Fibroblast of the aortic adventitia (primary cell): Measurements from ENCODE around the gene ANO10. TPM values are rescaled to one million over a fixed set of nuclear protein-coding genes. Genes with fewer than 3 reads are reported as not detected.

Source experiments
- DNase-seq: peaks from one replicate; pipeline ENCODE4 v3.0.0-alpha.2; 2010; ENCODE audit warnings: low read depth
- H3K4me3 ChIP-seq: 2 replicates; pipeline ENCODE4 v1.5.1; 2011; ENCODE audit warnings: low read depth, mild to moderate bottlenecking, control low read depth, low read length, moderate library complexity
- CTCF ChIP-seq: IDR thresholded peaks from 2 replicates; pipeline ENCODE4 v1.5.1; 2011; ENCODE audit warnings: mild to moderate bottlenecking, low read length, control low read depth, inconsistent platforms; ENCODE audit not compliant: insufficient read depth
- small RNA-seq: library from RNA; depleted of rRNA; stranded (forward); fragments of <200 nt; gene quantifications from one replicate; pipeline ENCODE3, GENCODE V24; 2012
- total RNA-seq: library from RNA; depleted of rRNA; stranded (reverse); fragments of >200 nt; gene quantifications from 2 replicates; pipeline ENCODE4 v1.2.3, GENCODE V29; 2012; ENCODE audit warnings: low replicate concordance

Gene ANO10
- total RNA-seq, 1 donor, result 46.4 TPM

DNA sequence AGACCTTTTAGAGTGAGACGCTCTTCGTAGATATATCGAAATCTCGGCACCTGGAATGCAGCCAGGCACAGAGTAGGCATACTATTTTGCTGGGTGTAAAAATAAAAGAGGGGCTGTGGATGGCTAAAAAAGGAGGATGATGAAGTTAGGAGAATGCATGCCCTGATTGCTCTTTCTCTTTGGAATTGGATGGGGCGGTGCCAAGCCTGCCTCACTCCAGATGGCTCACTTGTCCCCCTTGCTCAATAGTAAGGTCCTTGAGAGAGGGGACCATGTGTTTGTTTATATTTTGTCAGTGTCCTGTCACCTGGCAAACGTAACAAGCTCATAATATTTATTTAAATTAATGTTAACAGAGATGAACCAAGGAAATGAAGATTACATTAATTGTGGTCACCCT lies 302.4 kb downstream of the ANO10 start:
- TF ChIP-seq CTCF, result no peak
- no peak overlapping the region for H3K4me3 ChIP-seq
- DNase-seq, result no peak

DNA sequence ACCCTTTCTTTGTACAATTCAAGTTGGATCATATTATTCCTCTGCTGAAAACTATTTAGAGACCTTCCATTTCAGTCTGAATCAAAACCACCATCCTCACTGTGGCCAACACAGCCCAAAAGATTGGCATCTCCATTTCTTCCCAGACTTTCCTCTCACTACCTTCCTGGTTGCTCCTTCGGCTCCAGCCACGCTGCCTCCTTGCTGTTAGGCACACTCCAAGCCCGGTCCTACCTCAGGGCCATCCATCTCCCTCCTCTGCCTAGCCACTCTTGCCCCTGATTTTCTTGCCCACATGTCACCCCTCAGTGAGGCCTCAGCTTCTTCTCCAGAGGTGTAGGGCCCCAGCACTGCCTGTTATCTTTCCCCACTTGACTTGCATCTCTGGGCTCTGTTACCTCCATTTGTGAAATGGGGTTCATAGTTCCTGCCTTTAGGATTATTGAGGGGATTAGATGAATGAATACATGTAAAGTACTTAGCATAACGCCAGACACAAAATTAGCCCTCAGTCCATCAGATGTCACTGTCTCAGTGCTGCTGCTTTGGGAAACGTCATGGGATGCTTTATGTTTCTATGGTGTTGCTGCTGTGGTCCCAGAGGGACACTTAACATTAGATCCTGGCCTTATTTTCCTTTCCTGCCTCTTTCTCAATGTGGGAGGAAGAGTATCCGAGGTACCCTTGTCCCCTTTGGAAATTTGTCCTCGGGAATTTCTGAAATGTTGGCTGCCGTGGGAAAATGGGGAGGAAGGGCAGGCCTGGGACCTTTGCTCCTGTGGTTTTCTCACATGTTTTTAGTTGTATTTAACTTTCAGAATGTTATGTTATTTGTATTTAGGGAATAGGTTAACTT lies 304.1 kb downstream of the ANO10 start:
- no peak for DNase-seq
- H3K4me3 ChIP-seq, result no peak overlapping the region
- TF ChIP-seq CTCF, result no peak

DNA sequence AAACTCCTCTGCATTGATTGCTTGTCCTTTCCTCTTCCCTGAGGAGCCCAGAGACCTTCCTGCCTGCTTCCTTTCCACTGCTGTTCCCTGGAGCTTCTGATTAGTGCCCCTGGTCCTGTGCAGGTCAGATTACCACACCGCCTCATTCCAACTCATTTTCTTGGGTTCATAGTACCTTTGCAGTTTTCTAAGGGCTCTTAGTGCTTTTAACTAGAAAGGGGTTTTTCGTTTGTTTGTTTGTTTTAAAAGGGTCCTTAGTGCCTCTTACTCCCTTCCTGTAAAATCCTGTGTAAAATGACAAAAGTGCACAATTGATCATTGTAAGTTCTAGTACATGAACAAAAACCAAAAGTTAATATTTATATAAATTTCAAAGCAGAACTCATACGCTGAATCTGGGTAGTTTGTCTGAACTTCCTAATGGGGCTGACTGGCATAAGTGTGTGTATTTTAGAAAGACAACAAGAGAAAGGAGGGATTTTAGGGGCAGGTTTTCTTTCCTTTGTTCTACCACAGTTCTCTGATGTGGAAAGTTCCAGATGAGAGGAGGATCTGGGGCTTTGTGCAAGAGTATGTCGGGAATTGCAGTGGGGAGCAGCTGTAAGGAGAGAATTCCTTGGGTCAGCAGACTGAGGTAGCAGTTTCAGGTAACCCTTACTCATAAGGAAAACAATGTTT lies 304.9 kb downstream of the ANO10 start:
- H3K4me3 ChIP-seq, result no peak overlapping the region
- no peak for TF ChIP-seq CTCF
- DNase-seq, result no peak

Small RNA genes lying within 50 kb of the gene (small RNA-seq; reads per million reads assigned to genes)
- not detected for gene RF00019

Other genes starting within 250 kb of the ANO10 start
- gene ABHD5, start 68.9 kb upstream of the ANO10 start, total RNA-seq, result 15.5 and 27.4 TPM in 2 replicates